GM21515 (cell line): Measurements from ENCODE around the gene OR10A2.
"Not testable (repeated sequence)": the region's sequence is repeated elsewhere in the genome, so short reads cannot be mapped to it uniquely, and the experiment has no call there.

Experiments used
- ATAC-seq: cut with Tn5 transposase; IDR thresholded peaks from one replicate; pipeline ENCODE4 v1.9.1; 2021; ENCODE audit not compliant: unreplicated experiment

OR10A2 gene

GRCh38 chr11:6862961-6863360 lies at the start of gene OR10A2:
Gene OR10A2 (plus strand): TSS chr11:6863057. CDS start chr11:6869755, 6,698 bp downstream.
- no peak for ATAC-seq

- ATAC-seq: no peak
Observed at GRCh38 chr11:6813656-6814055, 49.2 kb upstream of the OR10A2 start.

GRCh38 chr11:6817694-6818093 lies 45.2 kb upstream of the OR10A2 start:
- no peak for ATAC-seq

GRCh38 chr11:6818967-6819366 lies 43.9 kb upstream of the OR10A2 start:
- no peak for ATAC-seq

GRCh38 chr11:6824136-6824823 lies 38.6 kb upstream of the OR10A2 start:
- ATAC-seq: no peak

- no peak for ATAC-seq
Observed at GRCh38 chr11:6825231-6825744, 37.6 kb upstream of the OR10A2 start.

GRCh38 chr11:6828103-6828502 lies 34.8 kb upstream of the OR10A2 start:
- no peak for ATAC-seq

GRCh38 chr11:6833356-6833755 lies 29.5 kb upstream of the OR10A2 start:
- ATAC-seq: no peak

- ATAC-seq: no peak
Observed at GRCh38 chr11:6834021-6834420, 28.8 kb upstream of the OR10A2 start.

GRCh38 chr11:6841694-6842093 lies 21.2 kb upstream of the OR10A2 start:
- no peak for ATAC-seq

- no peak for ATAC-seq
Observed at GRCh38 chr11:6843670-6844069, 19.2 kb upstream of the OR10A2 start.

GRCh38 chr11:6844356-6844755 lies 18.5 kb upstream of the OR10A2 start:
- ATAC-seq: no peak

- ATAC-seq: no peak
Observed at GRCh38 chr11:6845383-6845782, 17.5 kb upstream of the OR10A2 start, which contains the start of gene OR10A5. Gene OR10A5 (plus strand): TSS chr11:6845683. CDS start chr11:6845683, 0 bp downstream.

- ATAC-seq: no peak
Observed at GRCh38 chr11:6850526-6850925, 12.3 kb upstream of the OR10A2 start.

- not testable (repeated sequence) for ATAC-seq
Observed at GRCh38 chr11:6854801-6855200, 8.1 kb upstream of the OR10A2 start.

- ATAC-seq: no peak
Observed at GRCh38 chr11:6855971-6856541, 6.8 kb upstream of the OR10A2 start.

GRCh38 chr11:6856871-6857270 lies 6.0 kb upstream of the OR10A2 start:
- peak; percentile 76 for ATAC-seq

GRCh38 chr11:6864438-6864837 lies 1.6 kb downstream of the OR10A2 start:
- ATAC-seq: no peak

- no peak for ATAC-seq
Observed at GRCh38 chr11:6871278-6871677, 8.4 kb downstream of the OR10A2 start.

GRCh38 chr11:6875761-6876160 lies 12.9 kb downstream of the OR10A2 start:
- no peak for ATAC-seq

GRCh38 chr11:6876325-6876724 lies 13.5 kb downstream of the OR10A2 start, which contains the start of gene OR10A4:
Gene OR10A4 (plus strand): TSS chr11:6876625. CDS start chr11:6876648, 23 bp downstream.
- ATAC-seq: no peak

GRCh38 chr11:6876914-6877313 lies 14.1 kb downstream of the OR10A2 start:
- ATAC-seq: no peak
